Measurements from ENCODE around the gene FEZF1.
A peak's percentile ranks its signal among the peaks of the same experiment; 100 is the strongest.

Gene FEZF1

GRCh38 chr7:122316467-122317388, 12.2 kb upstream of the FEZF1 start:
- Histone ChIP-seq H3K36me3 (no peaks in the 10 kb centered on the region), H3K27me3 (peaks cover 0 to 57% of the 10 kb centered on the region in 2 donors), H3K4me1 (peaks cover 0 to 28% (median 14%) of the 10 kb centered on the region in 4 donors), H3K4me3 (no peak overlapping the region), H3K27ac (no peak overlapping the region), H3K9me3 (no peaks in the 10 kb centered on the region)
- intact Hi-C loops (cut with DNase I; ENCODE audit: low total_unique reads) = no loop called here
- TF ChIP-seq, protein P1, sequence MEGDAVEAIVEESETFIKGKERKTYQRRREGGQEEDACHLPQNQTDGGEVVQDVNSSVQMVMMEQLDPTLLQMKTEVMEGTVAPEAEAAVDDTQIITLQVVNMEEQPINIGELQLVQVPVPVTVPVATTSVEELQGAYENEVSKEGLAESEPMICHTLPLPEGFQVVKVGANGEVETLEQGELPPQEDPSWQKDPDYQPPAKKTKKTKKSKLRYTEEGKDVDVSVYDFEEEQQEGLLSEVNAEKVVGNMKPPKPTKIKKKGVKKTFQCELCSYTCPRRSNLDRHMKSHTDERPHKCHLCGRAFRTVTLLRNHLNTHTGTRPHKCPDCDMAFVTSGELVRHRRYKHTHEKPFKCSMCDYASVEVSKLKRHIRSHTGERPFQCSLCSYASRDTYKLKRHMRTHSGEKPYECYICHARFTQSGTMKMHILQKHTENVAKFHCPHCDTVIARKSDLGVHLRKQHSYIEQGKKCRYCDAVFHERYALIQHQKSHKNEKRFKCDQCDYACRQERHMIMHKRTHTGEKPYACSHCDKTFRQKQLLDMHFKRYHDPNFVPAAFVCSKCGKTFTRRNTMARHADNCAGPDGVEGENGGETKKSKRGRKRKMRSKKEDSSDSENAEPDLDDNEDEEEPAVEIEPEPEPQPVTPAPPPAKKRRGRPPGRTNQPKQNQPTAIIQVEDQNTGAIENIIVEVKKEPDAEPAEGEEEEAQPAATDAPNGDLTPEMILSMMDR (IDR thresholded peaks at IDR 0.05) = no peak
- DNase-seq = no peak

- TF ChIP-seq, protein P1 (IDR thresholded peaks at IDR 0.05) = no peak
- no peak overlapping the region for H3K4me3 ChIP-seq
- intact Hi-C loops (cut with DNase I; ENCODE audit: low total_unique reads) = no loop called here
- DNase-seq = no peak
- H3K27me3 ChIP-seq = peaks cover 0 to 66% of the 10 kb centered on the region in 2 donors
- H3K9me3 ChIP-seq = no peaks in the 10 kb centered on the region
- H3K36me3 ChIP-seq = no peaks in the 10 kb centered on the region
- peaks cover 0 to 31% (median 17%) of the 10 kb centered on the region in 4 donors for H3K4me1 ChIP-seq
- no peak overlapping the region for H3K27ac ChIP-seq
These were observed 11.2 kb upstream of the FEZF1 start for GRCh38 chr7:122315507-122316466.

DNA sequence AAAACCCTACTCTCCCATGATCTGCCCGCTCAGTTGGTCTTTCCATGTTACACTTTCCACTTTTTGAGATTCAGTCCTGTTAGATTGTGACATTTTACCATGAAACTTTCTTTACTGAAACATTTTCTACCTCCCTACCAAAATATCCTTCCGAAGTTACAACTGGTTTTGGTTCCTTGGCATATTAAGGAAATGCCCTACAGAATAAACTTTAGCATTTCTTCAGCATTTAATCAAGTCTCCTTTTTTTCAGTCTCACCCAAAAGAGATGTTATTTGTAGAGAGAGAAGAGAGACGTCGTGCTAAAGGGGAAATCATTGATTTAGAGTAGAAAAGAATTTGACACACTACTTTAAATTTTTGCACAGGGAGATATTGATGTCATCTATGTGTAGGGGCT, 9.7 kb upstream of the FEZF1 start:
- Histone ChIP-seq H3K4me1 (peaks cover 0 to 43% (median 27%) of the 10 kb centered on the region in 4 donors), H3K27ac (no peak overlapping the region), H3K36me3 (no peaks in the 10 kb centered on the region), H3K4me3 (no peak overlapping the region), H3K9me3 (no peaks in the 10 kb centered on the region), H3K27me3 (peaks cover 0 to 81% of the 10 kb centered on the region in 2 donors)
- no peak for DNase-seq
- intact Hi-C loops (cut with DNase I; ENCODE audit: low total_unique reads) = no loop called here
- TF ChIP-seq, protein P1 (IDR thresholded peaks at IDR 0.05) = no peak

GRCh38 chr7:122312789-122313188, 8.2 kb upstream of the FEZF1 start:
- intact Hi-C loops (cut with DNase I; ENCODE audit: low total_unique reads) = no loop called here
- Histone ChIP-seq H3K4me3 (no peak overlapping the region), H3K9me3 (no peaks in the 10 kb centered on the region), H3K27ac (no peak overlapping the region), H3K4me1 (peaks cover 0 to 43% (median 27%) of the 10 kb centered on the region in 4 donors), H3K27me3 (peaks cover 0 to 96% of the 10 kb centered on the region in 2 donors), H3K36me3 (no peaks in the 10 kb centered on the region)
- TF ChIP-seq, protein P1 (IDR thresholded peaks at IDR 0.05) = no peak
- DNase-seq = no peak

DNA sequence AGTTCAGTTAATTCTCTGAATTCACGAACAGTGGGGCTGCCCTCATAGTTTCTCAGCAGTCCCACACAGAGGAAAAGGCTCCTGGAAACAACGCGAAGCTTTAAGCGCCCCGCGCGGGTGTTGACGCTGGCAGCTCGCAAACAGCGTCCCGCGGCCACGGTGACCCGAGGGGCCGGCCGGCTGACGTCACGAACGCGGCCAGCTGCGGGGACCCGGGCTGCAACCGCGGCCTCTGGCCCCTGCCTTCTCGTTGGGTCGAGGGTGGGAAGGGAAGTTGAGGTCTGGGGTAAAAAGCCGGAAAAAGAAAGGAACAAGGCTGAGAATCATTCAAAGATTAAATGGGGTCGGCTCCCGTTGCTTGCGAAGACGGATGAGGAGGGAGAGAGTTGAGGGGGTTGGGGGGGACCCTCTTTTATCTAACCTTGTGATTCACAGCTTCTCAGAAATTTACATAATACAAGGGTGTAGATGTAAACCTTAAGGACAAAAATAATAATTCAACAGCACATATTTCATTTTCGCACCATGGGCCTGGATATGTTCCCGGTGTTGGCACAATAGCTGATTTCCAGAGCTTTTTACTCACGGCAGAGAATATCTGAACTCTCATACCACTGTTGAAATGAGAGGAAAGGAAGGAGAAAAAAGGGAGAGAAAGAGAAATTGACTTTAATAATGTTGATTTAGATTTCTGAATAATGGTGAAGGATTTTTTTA, 7.3 kb upstream of the FEZF1 start:
- Histone ChIP-seq H3K4me1 (peaks cover 0 to 41% (median 25%) of the 10 kb centered on the region in 4 donors), H3K27me3 (peaks cover 0 to 100% of the 10 kb centered on the region in 2 donors), H3K36me3 (no peaks in the 10 kb centered on the region), H3K4me3 (peak overlapping the region in 1 of 2 donors; percentile 17), H3K27ac (no peak overlapping the region), H3K9me3 (no peaks in the 10 kb centered on the region)
- DNase-seq = no peak
- intact Hi-C loops (cut with DNase I; ENCODE audit: low total_unique reads) = no loop called here
- TF ChIP-seq, protein P1 (IDR thresholded peaks at IDR 0.05) = no peak

All from tibial artery (tissue), 4 donors.